C1 segment of cervical spinal cord (tissue), 14 donors: ENCODE measurements around the gene MPC2.
"Not testable (repeated sequence)": the region's sequence is repeated elsewhere in the genome, so short reads cannot be mapped to it uniquely, and the experiment has no call there.

ENCODE experiments used
- DNase-seq, 14 donors: peaks; one replicate each; lab custom pipeline; 2025; lab: John Stamatoyannopoulos, UW

Gene MPC2

GRCh38 chr1:167905182-167905581, 31.7 kb downstream of the MPC2 start:
- no peak for DNase-seq

DNA sequence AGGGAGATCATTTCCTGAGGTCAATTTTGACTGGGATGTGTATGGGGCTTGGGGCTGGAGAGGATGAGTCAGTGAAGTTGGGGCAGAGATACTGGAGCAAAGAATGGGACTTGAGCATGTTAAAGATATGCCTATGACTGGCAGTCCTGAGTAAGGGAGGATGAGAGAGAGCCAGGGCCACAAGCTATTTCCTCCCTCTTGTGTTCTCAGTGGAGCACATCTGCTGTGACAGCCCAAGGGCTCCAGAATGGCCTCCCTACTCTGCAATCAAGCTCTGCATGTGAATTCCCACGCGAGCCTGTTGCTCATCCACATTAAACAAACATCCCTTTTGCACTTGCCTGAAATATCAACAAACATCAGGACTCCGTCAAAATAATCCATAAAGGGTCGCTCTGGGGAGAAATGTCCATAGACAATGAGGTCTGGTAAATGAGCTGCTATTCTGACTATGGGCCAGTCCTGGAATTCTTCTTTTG, 32.2 kb downstream of the MPC2 start:
- DNase-seq = no peak

DNA sequence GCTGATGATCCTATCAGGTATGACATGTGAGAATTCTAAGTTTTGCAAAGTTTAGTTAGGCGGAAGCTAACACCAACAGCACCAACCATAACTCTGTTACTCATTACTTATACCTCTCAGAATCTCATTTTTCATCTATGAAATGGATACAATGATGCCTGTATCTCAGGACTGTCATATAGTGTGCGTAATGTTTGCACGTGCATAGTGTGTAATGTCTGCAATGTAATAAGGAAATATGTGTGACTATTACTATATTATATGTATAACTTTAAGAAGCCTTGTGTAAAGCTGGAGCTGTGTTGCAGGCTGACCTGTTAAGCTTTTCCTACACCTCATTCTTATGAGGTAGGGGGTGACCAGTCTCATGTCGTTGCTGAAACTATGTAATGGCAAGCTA, 36.0 kb downstream of the MPC2 start:
- no peak for DNase-seq

DNA sequence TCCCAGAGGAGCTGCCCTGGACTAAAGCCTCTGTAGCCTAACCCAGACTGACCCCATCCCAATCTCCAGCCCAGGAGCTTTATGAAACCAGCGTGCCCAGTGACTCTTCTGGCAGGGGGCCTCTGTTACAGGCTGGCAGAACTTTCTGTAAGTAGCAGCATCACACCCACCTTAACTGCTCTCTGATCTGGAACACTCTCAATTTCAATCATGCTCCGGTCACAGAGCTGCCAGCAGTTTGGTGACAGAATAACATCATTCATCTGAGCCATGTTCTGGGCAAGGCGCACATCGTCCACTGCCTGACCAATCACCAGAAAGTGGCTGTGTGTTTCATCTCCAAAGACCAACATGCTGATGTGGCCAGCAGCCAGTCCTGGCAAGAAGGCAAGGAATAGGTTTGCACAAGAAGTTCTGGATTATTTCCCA, 37.6 kb downstream of the MPC2 start:
- DNase-seq = no peak

DNA sequence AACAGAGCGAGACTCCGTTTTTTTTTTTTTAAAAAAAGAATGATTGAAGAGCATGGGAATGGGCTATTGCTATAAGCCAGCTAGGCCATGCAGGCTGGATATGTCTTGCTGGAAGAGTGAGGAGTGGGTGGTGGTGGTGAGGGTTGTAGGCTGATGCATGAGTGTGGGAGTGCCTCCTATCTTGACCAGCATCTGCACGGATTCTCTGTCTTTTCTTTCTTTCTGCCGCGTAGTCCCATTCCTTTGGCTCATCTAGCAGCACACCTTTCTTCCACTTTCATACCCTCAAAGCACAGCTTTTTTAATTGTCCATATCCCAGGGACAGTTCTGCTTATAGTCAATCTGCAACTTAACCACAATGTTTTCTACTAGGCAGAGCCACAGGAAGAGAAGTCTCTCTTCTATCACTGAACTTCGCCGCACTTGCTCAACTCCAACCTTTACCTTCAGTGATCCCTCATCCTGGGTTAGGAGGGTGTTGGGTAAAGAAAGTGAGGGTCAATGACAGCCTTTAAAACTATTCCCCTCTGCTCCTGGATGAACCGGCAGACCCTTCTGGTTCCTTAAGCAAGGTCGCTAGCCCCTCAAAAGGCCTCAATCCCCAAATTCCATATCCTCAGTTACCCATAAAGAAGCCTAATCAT, 38.2 kb downstream of the MPC2 start:
- no peak for DNase-seq

DNA sequence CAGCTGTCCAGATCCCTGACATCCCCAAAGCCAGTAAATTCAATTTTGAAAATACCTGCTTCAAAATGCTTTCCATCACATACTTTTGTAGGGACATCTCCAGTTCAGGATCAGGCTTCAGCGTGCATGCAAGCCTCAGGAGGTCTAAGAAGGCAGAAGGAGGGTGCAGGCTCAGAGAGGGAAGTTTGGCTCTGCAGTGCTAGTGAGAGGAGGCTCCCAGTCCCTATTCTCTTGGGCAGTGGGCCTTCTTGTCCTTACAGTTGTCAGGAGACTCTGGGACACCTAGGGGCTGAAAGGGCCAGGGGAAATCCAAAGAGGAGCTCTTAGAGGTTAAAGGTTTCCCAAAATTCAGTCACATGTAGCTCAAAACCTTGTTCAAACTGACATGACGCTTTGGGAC, 43.1 kb downstream of the MPC2 start:
- no peak for DNase-seq

- DNase-seq = no peak
These were observed 46.5 kb downstream of the MPC2 start for GRCh38 chr1:167890400-167890799.

DNA sequence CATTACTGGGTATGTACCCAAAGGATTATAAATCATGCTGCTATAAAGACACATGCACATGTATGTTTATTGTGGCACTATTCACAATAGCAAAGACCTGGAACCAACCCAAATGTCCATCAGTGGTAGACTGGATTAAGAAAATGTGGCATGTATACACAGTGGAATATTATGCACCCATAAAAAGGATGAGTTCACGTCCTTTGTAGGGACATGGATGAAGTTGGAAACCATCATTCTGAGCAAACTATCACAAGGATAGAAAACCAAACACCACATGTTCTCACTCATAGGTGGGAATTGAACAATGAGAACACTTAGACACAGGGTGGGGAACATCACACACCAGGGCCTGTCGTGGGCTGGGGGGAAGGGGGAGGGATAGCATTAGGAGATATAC, 49.7 kb downstream of the MPC2 start:
- not testable (repeated sequence) for DNase-seq

DNA sequence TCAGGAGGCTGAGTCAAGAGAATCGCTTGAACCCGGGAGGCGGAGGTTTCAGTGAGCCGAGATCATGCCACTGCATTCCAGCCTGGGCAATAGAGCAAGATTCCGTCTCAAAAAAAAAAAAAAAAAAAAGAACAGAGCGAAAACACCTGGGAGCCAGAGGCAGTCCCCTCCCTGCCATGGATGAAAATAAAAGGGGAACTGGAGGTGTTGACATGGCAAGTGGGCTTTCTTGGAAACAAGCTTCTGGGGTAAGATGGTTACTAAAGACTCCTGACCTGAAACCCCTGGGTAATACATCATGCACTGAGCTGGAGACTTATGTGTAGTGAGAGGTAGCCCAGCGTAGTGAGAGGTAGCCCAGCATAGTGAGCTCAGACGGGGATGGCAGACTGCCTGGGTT, 54.5 kb downstream of the MPC2 start:
- no peak for DNase-seq

- no peak for DNase-seq
These were observed 55.1 kb downstream of the MPC2 start for GRCh38 chr1:167881786-167882185.

GRCh38 chr1:167881069-167881468, 55.8 kb downstream of the MPC2 start:
- no peak for DNase-seq

DNA sequence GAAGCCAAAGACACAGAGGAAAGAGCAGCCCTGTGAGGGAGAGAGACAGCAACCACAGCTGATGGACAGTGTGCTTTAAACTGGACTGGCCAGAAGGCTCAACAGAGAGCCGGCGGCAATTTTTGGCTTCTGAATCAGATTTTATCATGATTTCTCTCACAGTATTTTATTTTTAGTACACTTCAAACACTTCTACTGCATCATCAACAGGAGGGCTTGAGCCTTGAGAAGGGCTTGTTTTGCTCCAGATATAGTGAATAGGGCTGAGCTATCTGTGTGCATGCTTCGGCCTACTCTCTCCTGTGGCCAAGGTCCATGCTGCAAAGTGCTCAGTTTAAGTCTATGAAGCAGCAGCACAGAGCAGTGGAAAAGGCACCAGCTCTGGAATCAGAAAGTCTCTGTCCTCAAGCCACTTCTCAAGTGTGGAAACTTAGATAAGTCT, 56.3 kb downstream of the MPC2 start:
- no peak for DNase-seq

- DNase-seq = no peak
These were observed 57.4 kb downstream of the MPC2 start for GRCh38 chr1:167879508-167879907.

DNA sequence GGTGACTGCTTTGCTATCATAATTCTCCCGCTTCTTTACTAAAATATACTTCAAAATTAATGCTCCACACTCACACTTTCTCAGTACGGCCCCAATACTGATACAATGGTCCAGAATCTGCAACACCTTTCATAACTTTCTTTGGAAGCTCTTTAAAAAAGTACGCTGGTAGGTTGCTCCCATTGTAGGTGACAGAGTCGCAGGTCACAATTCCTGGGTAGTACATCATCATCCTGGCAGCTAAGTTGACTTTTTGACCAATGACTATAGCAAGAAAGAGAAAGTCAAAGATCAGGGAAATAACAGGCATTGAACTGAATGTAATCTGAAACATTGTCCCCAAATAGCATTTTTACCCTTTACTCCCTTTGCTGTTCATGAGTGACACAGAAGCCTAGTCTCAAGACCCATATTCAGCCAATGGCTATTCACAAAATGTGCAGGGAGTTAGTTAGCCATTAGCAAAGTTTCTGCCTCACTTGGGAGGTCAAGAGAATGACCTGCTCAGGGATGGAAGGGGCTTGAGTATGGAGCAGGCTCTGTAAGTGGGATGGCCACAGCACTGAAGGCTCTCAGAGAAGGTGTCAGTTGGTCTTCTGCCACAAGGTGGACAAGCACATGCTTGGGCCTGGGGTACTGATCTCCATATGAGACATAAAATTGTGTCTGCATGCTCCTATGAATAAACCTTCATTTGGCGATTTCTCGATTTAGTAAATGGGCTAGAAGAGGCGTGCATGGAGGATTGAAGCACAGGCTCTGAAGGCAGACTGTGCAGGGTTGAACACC, 58.3 kb downstream of the MPC2 start:
- DNase-seq = no peak

DNA sequence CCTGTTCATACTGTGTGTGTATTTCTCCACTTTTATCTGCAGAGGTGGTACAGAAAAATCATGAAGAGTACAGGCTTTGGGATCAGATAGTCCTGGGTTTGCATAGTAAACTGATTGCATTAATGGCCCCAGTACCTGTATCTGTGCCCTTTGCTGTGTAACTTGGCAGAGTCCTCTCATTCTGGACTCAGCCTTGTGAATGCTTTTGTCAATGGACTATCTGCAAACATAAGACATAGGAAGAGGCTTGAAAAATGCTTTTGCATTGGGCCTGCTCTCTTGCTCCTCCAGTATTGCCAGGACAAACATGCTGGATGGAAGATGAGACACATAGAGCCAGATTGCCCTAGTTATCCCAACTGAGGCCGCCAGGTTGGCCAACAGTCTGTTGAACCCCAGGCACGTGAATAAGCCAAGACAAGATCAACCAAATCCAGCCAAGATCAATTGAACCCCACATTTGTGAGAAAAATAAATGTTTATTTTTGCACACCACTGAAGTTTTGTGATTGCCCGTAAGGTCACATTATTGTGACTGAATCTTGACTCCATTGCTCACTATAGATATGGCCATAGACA, 60.2 kb downstream of the MPC2 start:
- no peak for DNase-seq

DNA sequence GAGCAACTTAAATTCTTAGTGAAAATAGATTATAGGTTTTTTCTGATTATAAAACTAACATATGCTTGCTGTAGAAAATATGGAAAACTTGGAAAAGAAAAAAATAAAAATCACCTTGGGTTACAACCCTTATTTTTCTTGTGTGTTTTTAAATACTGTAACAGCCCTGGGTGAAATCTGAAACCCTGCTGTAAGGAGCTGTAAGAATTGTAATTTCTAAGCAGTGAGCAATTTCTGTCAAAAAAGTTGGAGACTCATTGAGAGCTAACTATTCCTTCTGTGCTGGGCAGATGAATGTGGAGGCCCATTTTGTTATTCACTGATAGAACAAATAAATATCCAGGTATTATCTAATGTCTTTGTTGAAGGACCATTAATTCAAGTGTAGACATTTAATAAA, 65.5 kb downstream of the MPC2 start:
- no peak for DNase-seq

DNA sequence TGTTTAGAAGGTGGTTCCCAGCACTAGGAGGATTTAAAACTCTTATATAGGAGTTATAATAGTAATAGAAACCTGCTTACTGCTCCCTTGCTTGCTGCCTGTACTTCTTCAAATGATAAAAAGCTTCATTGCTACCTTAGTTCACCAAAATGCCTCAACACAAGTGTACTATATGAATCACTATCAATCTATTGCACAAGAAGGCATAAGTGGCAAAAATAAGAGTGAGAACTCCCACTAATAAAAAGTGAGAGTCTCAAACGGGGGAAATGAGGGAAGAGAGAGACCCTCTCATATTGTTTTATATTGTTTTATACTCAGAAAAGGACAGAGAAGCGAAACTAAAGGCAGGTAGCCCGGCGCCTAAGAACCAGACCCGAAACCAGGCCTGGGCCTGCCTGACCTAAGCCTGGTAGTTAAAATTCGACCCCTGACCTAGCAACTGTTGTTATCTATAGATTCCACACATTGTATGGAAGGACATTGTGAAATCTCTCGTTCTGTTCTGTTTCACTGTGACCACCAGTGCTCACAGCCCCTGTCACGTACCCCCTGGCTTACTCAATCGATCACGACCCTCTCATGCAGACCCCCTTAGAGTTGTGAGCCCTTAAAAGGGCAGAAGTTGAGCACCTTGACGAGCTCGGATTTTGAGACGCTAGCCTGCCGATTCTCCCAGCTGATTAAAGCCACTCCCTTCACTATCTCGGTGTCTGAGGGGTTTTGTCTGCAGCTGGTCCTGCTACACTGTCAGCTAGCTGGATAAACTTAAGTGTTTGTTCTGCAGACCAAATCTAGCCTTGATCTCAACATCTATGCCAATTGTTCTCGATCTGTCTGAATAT, 67.5 kb downstream of the MPC2 start:
- not testable (repeated sequence) for DNase-seq

DNA sequence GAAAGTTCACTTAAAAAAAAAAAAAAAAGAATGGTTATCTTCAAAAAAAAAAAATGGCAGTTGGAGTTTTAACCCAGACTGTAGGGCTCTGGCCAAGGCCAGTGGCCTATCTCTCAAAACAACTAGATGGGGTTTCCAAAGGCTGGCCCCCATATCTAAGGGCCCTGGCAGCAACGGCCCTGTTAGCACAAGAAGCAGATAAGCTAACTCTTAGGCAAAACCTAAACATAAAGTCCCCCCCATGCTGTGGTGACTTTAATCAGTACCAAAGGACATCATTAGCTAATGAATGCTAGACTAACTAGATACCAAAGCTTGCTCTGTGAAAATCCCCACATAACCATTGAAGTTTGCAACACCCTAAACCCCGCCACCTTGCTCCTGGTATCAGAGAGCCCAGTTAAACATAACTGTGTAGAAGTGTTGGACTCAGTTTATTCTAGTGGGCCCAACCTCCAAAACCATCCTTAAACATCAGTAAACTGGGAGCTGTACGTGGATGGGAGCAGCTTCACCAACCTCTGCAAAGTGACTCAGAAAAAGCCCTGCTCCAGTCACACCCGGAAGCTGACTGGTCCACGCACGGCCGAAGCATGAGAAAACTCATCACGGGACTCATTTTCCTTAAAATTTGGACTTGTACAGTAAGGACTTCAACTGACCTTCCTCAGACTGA, 70.0 kb downstream of the MPC2 start:
- DNase-seq = not testable (repeated sequence)
